Measurements from ENCODE around the gene KRTAP12-3.

KRTAP12-3 gene

GRCh38 chr21:44647222-44647552 is 10.5 kb upstream of the KRTAP12-3 start:
- no peak overlapping the region for H3K4me3 ChIP-seq (replicated peaks; ENCODE audit: low read depth, low read length)
- TF ChIP-seq CTCF (IDR thresholded peaks at IDR 0.05; ENCODE audit: low read length, missing control alignments), result no peak
- DNase-seq (ENCODE audit: low read depth), result no peak

- no peak for TF ChIP-seq CTCF (IDR thresholded peaks at IDR 0.05; ENCODE audit: low read length, missing control alignments)
- no peak overlapping the region for H3K4me3 ChIP-seq (replicated peaks; ENCODE audit: low read depth, low read length)
- no peak for DNase-seq (ENCODE audit: low read depth)
These were observed 9.0 kb upstream of the KRTAP12-3 start for GRCh38 chr21:44648557-44649311.

- no peak overlapping the region for H3K4me3 ChIP-seq (replicated peaks; ENCODE audit: low read depth, low read length)
- no peak for TF ChIP-seq CTCF (IDR thresholded peaks at IDR 0.05; ENCODE audit: low read length, missing control alignments)
These were observed 8.1 kb upstream of the KRTAP12-3 start for GRCh38 chr21:44649521-44650100.

GRCh38 chr21:44650265-44650972 is 7.3 kb upstream of the KRTAP12-3 start:
- H3K4me3 ChIP-seq (replicated peaks; ENCODE audit: low read depth, low read length), result no peak overlapping the region
- DNase-seq (ENCODE audit: low read depth), result no peak
- no peak for TF ChIP-seq CTCF (IDR thresholded peaks at IDR 0.05; ENCODE audit: low read length, missing control alignments)

More at GRCh38 chr21:44649521-44650100, 8.1 kb upstream of the KRTAP12-3 start:
- DNase-seq (ENCODE audit: low read depth), result no peak

GRCh38 chr21:44650973-44651675 is 6.6 kb upstream of the KRTAP12-3 start:
- H3K4me3 ChIP-seq (replicated peaks; ENCODE audit: low read depth, low read length), result no peak overlapping the region
- no peak for DNase-seq (ENCODE audit: low read depth)
- TF ChIP-seq CTCF (IDR thresholded peaks at IDR 0.05; ENCODE audit: low read length, missing control alignments), result no peak

- TF ChIP-seq CTCF (IDR thresholded peaks at IDR 0.05; ENCODE audit: low read length, missing control alignments), result no peak
- DNase-seq (ENCODE audit: low read depth), result no peak
- H3K4me3 ChIP-seq (replicated peaks; ENCODE audit: low read depth, low read length), result no peak overlapping the region
These were observed 4.6 kb upstream of the KRTAP12-3 start for GRCh38 chr21:44653123-44653522.
